ENCODE measurements around the gene CYP1B1.

DNA sequence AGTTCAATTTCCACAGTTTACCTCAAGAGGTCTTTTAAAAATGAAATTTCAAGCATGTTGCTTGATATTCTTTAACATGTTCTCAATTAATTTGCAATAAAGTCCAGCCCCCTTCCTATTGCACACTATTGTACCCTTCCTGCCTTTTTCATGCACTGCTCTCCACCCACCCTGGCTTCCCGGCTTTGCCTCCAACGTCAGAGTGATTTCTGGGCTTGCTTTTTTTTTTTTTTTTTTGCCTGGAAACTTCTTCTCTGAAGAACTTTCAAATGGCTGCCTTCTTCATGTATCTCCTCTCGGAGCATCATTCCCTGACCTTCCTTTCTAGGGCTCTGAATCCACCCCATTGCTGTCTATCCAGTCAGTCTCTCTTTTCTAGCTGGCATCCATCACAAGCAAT is 24.4 kb upstream of the CYP1B1 start:
- TF ChIP-seq POLR2A (IDR thresholded peaks at IDR 0.05): no peak
- TF ChIP-seq, protein P1, sequence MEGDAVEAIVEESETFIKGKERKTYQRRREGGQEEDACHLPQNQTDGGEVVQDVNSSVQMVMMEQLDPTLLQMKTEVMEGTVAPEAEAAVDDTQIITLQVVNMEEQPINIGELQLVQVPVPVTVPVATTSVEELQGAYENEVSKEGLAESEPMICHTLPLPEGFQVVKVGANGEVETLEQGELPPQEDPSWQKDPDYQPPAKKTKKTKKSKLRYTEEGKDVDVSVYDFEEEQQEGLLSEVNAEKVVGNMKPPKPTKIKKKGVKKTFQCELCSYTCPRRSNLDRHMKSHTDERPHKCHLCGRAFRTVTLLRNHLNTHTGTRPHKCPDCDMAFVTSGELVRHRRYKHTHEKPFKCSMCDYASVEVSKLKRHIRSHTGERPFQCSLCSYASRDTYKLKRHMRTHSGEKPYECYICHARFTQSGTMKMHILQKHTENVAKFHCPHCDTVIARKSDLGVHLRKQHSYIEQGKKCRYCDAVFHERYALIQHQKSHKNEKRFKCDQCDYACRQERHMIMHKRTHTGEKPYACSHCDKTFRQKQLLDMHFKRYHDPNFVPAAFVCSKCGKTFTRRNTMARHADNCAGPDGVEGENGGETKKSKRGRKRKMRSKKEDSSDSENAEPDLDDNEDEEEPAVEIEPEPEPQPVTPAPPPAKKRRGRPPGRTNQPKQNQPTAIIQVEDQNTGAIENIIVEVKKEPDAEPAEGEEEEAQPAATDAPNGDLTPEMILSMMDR (IDR thresholded peaks at IDR 0.05): no peak

All from thyroid gland (tissue), 4 donors.